HG03139 (cell line): ENCODE measurements around the gene GPR108.
A peak's percentile ranks its signal among the peaks of the same experiment; 100 is the strongest.
"Not testable (repeated sequence)": the region's sequence is repeated elsewhere in the genome, so short reads cannot be mapped to it uniquely, and the experiment has no call there.

Experiments
- ATAC-seq: cut with Tn5 transposase; IDR thresholded peaks from one replicate; pipeline ENCODE4 v1.9.1; 2021; ENCODE audit not compliant: unreplicated experiment

The GPR108 gene

GRCh38 chr19:6761053-6761676, 23.8 kb upstream of the GPR108 start:
- ATAC-seq, result no peak

GRCh38 chr19:6760606-6761005, 23.2 kb upstream of the GPR108 start:
- ATAC-seq, result no peak

GRCh38 chr19:6754653-6755463, 17.5 kb upstream of the GPR108 start:
- ATAC-seq, result no peak

GRCh38 chr19:6754136-6754535, 16.8 kb upstream of the GPR108 start:
- no peak for ATAC-seq

- peak; percentile 72 for ATAC-seq
Observed at GRCh38 chr19:6753178-6754031, 16.0 kb upstream of the GPR108 start.

- ATAC-seq, result no peak
Observed at GRCh38 chr19:6752256-6753177, 15.1 kb upstream of the GPR108 start.

- ATAC-seq, result no peak
Observed at GRCh38 chr19:6751189-6751588, 13.8 kb upstream of the GPR108 start.

- no peak for ATAC-seq
Observed at GRCh38 chr19:6750062-6750461, 12.7 kb upstream of the GPR108 start.

- ATAC-seq, result not testable (repeated sequence)
Observed at GRCh38 chr19:6748543-6748942, 11.2 kb upstream of the GPR108 start.

GRCh38 chr19:6745965-6746364, 8.6 kb upstream of the GPR108 start:
- no peak for ATAC-seq

- ATAC-seq, result no peak
Observed at GRCh38 chr19:6744381-6745301, 7.3 kb upstream of the GPR108 start.

- no peak for ATAC-seq
Observed at GRCh38 chr19:6743714-6744380, 6.5 kb upstream of the GPR108 start.

GRCh38 chr19:6743066-6743465, 5.7 kb upstream of the GPR108 start:
- no peak for ATAC-seq

- ATAC-seq, result no peak
Observed at GRCh38 chr19:6740589-6741343, 3.4 kb upstream of the GPR108 start.

GRCh38 chr19:6739883-6740588, 2.7 kb upstream of the GPR108 start:
- no peak for ATAC-seq

GRCh38 chr19:6739390-6739882, 2.1 kb upstream of the GPR108 start, which contains the start of gene TRIP10:
TSS of gene TRIP10 (plus strand) at chr19:6739680. CDS start at chr19:6739762, 82 bp downstream.
- no peak for ATAC-seq

- ATAC-seq, result no peak
Observed at GRCh38 chr19:6738787-6739389, 1.5 kb upstream of the GPR108 start.
